Activated CD8-positive, alpha-beta T cell treated with anti-CD3 and anti-CD28 coated beads for 36 hours (primary cell): ENCODE results near the gene ARIH2. TPM values are rescaled to one million over a fixed set of nuclear protein-coding genes. Genes with fewer than 3 reads are reported as not detected.

ENCODE experiments used
- ATAC-seq: fragments of 200-7000 bp; cut with Tn5 transposase; one replicate; pipeline ENCODE4 v1.10.0; 2021; ENCODE audit warnings: mild to moderate bottlenecking, moderate library complexity
- CTCF ChIA-PET: fragments of 350-600 bp; sonication (Branson Sonifier 250); formaldehyde crosslinking; loops from one replicate; lab custom pipeline; 2021; ENCODE audit warnings: antibody characterized with exemption; lab: Charles Lee
- POLR2A ChIA-PET: fragments of 350-600 bp; sonication (Branson Sonifier 250); formaldehyde crosslinking; loops from one replicate; lab custom pipeline; 2021; ENCODE audit warnings: antibody characterized with exemption; lab: Charles Lee
- DNase-seq: peaks from one replicate; pipeline ENCODE4 v3.0.0-alpha.2; 2020
- H3K27ac Mint-ChIP-seq: one replicate; pipeline ENCODE4 v1.8.0; 2021; ENCODE audit warnings: mild to moderate bottlenecking, mixed read lengths
- H3K27me3 Mint-ChIP-seq: one replicate; pipeline ENCODE4 v1.8.0; 2021; ENCODE audit warnings: mixed read lengths
- H3K36me3 Mint-ChIP-seq: one replicate; pipeline ENCODE4 v1.8.0; 2021; ENCODE audit warnings: low read depth, mixed read lengths
- H3K4me1 Mint-ChIP-seq: one replicate; pipeline ENCODE4 v1.8.0; 2021; ENCODE audit warnings: low read depth, mixed read lengths
- H3K4me3 Mint-ChIP-seq: one replicate; pipeline ENCODE4 v1.8.0; 2021; ENCODE audit warnings: mild to moderate bottlenecking, moderate library complexity, mixed read lengths
- H3K9me3 Mint-ChIP-seq: one replicate; pipeline ENCODE4 v1.8.0; 2021; ENCODE audit warnings: mixed read lengths
- CTCF ChIP-seq: fragments of 200-600 bp; IDR thresholded peaks from one replicate; pipeline ENCODE4 v1.8.0; 2022; ENCODE audit warnings: antibody characterized with exemption, mild to moderate bottlenecking
- intact Hi-C: fragments of 100-400 bp; cut with micrococcal nuclease; formaldehyde crosslinking; loops from one replicate; pipeline ENCODE4 v1.10.0; 2022
- total RNA-seq, 2 experiments: library from RNA; stranded (reverse); gene quantifications; one replicate each; pipeline ENCODE4 v1.2.3, GENCODE V29; 2021

The ARIH2 gene
- total RNA-seq, 2 experiments from 2014 or later = 98.2 to 115 TPM

- ChIA-PET CTCF (no interaction called here), POLR2A (interaction anchor here (1.5 to 7.7 kb wide), 5 partner anchors 13 to 66 kb away, joined by 3 to 90 read pairs (median 14); partner anchors contain the start of genes P4HTM, QRICH1 and WDR6)
- Mint-ChIP-seq H3K4me3 (peak overlapping the region; percentile 88), H3K9me3 (no peaks in the 10 kb centered on the region), H3K27ac (peak overlapping the region; percentile 92), H3K36me3 (peaks cover 74% of the 10 kb centered on the region), H3K4me1 (peaks cover 53% of the 10 kb centered on the region), H3K27me3 (no peaks in the 10 kb centered on the region)
- ATAC-seq = no peak
- no peak for DNase-seq
- intact Hi-C loops = loop anchor here (5.0 kb wide), 1 partner anchor 65 kb away; the partner anchor contains the start of gene QRICH1
- TF ChIP-seq CTCF = no peak
These were observed 109.0 kb downstream of the ARIH2 start for GRCh38 chr3:49027634-49028033.

- CTCF ChIA-PET = interaction anchor here (0.6 to 1.5 kb wide), 2 partner anchors 14 to 141 kb away, joined by 4 read pairs; no protein-coding TSS in a partner anchor
- no peaks in the 10 kb centered on the region for H3K9me3 Mint-ChIP-seq
- H3K4me1 Mint-ChIP-seq = peaks cover 47% of the 10 kb centered on the region
- ATAC-seq (no peak), DNase-seq (no peak)
- intact Hi-C loops = loop anchor here (5.0 kb wide), 1 partner anchor 64 kb away; the partner anchor contains the start of gene QRICH1
- H3K4me3 Mint-ChIP-seq = peak overlapping the region; percentile 88
- peak overlapping the region; percentile 92 for H3K27ac Mint-ChIP-seq
- H3K27me3 Mint-ChIP-seq = no peaks in the 10 kb centered on the region
- no peak for TF ChIP-seq CTCF
- H3K36me3 Mint-ChIP-seq = peaks cover 71% of the 10 kb centered on the region
- POLR2A ChIA-PET = interaction anchor here (0.7 to 2.3 kb wide), 11 partner anchors 8 to 311 kb away, joined by 3 to 30 read pairs (median 13); partner anchors contain the start of genes P4HTM, QRICH1, USP4 and WDR6
These were observed 109.6 kb downstream of the ARIH2 start for GRCh38 chr3:49028298-49028672.

- Mint-ChIP-seq H3K27me3 (no peaks in the 10 kb centered on the region), H3K4me1 (peaks cover 43% of the 10 kb centered on the region), H3K27ac (peak within 1 kb of the TSS; percentile 92), H3K36me3 (peaks cover 65% of the 10 kb centered on the region), H3K4me3 (peak within 1 kb of the TSS; percentile 88), H3K9me3 (no peaks in the 10 kb centered on the region)
- no peak for TF ChIP-seq CTCF
- peak; percentile 95 for ATAC-seq
- DNase-seq = peak; percentile 95
- ChIA-PET CTCF (interaction anchor here (0.6 to 1.5 kb wide), 6 partner anchors 15 to 141 kb away, joined by 3 to 12 read pairs (median 4); partner anchors contain the start of genes P4HTM, QARS1 and WDR6), POLR2A (interaction anchor here (0.6 to 2.3 kb wide), 19 partner anchors 8 to 556 kb away, joined by 3 to 30 read pairs (median 3); partner anchors contain the start of genes ARIH2, P4HTM, QRICH1 and USP4)
- intact Hi-C loops = loop anchor here (5.0 kb wide), 1 partner anchor 63 kb away; the partner anchor contains the start of gene QRICH1
These were observed 110.3 kb downstream of the ARIH2 start, which contains the start of gene IMPDH2 for GRCh38 chr3:49028673-49029562. TSS of gene IMPDH2 (minus strand) at chr3:49029398. CDS start at chr3:49029350, 48 bp downstream.

GRCh38 chr3:49029563-49029884 is 110.9 kb downstream of the ARIH2 start:
- ATAC-seq (no peak), DNase-seq (no peak)
- Mint-ChIP-seq H3K4me1 (peaks cover 38% of the 10 kb centered on the region), H3K27me3 (no peaks in the 10 kb centered on the region), H3K4me3 (peak overlapping the region; percentile 88), H3K27ac (peak overlapping the region; percentile 92), H3K9me3 (no peaks in the 10 kb centered on the region), H3K36me3 (peaks cover 60% of the 10 kb centered on the region)
- intact Hi-C loops = loop anchor here (5.0 kb wide), 1 partner anchor 63 kb away; the partner anchor contains the start of gene QRICH1
- CTCF ChIA-PET = interaction anchor here (0.6 to 1.5 kb wide), 5 partner anchors 16 to 75 kb away, joined by 3 to 12 read pairs (median 4); partner anchors contain the start of genes P4HTM, QARS1 and WDR6
- no peak for TF ChIP-seq CTCF
- POLR2A ChIA-PET = interaction anchor here (0.6 to 2.3 kb wide), 16 partner anchors 8 to 556 kb away, joined by 3 to 30 read pairs (median 6); partner anchors contain the start of genes ARIH2, P4HTM, QRICH1 and WDR6
